GM21367 (cell line): ENCODE results near the gene APBA2.

Experiments
- ATAC-seq: cut with Tn5 transposase; IDR thresholded peaks from one replicate; pipeline ENCODE4 v1.9.1; 2021; ENCODE audit not compliant: unreplicated experiment

The APBA2 gene

GRCh38 chr15:28895146-28895545 is 9.4 kb downstream of the APBA2 start:
- no peak for ATAC-seq

- ATAC-seq: no peak
These were observed 9.8 kb downstream of the APBA2 start for GRCh38 chr15:28895566-28895965.

- no peak for ATAC-seq
These were observed 11.2 kb downstream of the APBA2 start for GRCh38 chr15:28896951-28897350.

- ATAC-seq: no peak
These were observed 12.2 kb downstream of the APBA2 start for GRCh38 chr15:28897861-28898585.

GRCh38 chr15:28899061-28899738 is 13.4 kb downstream of the APBA2 start:
- no peak for ATAC-seq

GRCh38 chr15:28900041-28900891 is 14.5 kb downstream of the APBA2 start:
- ATAC-seq: no peak

- ATAC-seq: no peak
These were observed 15.3 kb downstream of the APBA2 start for GRCh38 chr15:28900892-28901586.

GRCh38 chr15:28901587-28901980 is 15.8 kb downstream of the APBA2 start:
- no peak for ATAC-seq

- no peak for ATAC-seq
These were observed 16.4 kb downstream of the APBA2 start for GRCh38 chr15:28901987-28902745.

- ATAC-seq: no peak
These were observed 17.1 kb downstream of the APBA2 start for GRCh38 chr15:28902856-28903255.

- ATAC-seq: no peak
These were observed 17.8 kb downstream of the APBA2 start for GRCh38 chr15:28903555-28903954.

- ATAC-seq: no peak
These were observed 18.2 kb downstream of the APBA2 start for GRCh38 chr15:28904003-28904402.

- ATAC-seq: no peak
These were observed 19.0 kb downstream of the APBA2 start for GRCh38 chr15:28904541-28905315.

- no peak for ATAC-seq
These were observed 21.7 kb downstream of the APBA2 start for GRCh38 chr15:28907338-28907960.

- no peak for ATAC-seq
These were observed 24.3 kb downstream of the APBA2 start for GRCh38 chr15:28909958-28910500.

GRCh38 chr15:28911310-28911931 is 25.6 kb downstream of the APBA2 start:
- ATAC-seq: no peak

GRCh38 chr15:28912422-28912821 is 26.6 kb downstream of the APBA2 start:
- ATAC-seq: no peak

GRCh38 chr15:28913171-28913765 is 27.5 kb downstream of the APBA2 start:
- no peak for ATAC-seq
